MM.1S (cell line): ENCODE data around the gene ATXN10.

Source experiments
- DNase-seq: peaks from one replicate; pipeline ENCODE4 v3.0.0-alpha.2; 2015
- H2AFZ ChIP-seq: fragments of 300-600 bp; sonication (generic); 2 replicates; pipeline ENCODE4 v1.6.0; 2016; ENCODE audit warnings: antibody characterized with exemption, low read length
- H3F3A ChIP-seq: fragments of 300-600 bp; sonication (generic); 2 replicates; pipeline ENCODE4 v1.6.1; 2016; ENCODE audit warnings: mild to moderate bottlenecking, antibody characterized with exemption, low read length, moderate library complexity, mixed read lengths; ENCODE audit not compliant: insufficient read depth
- H3K27ac ChIP-seq: fragments of 300-600 bp; sonication (generic); 2 replicates; pipeline ENCODE4 v1.5.1; 2016; ENCODE audit warnings: mild to moderate bottlenecking, low read length
- H3K27me3 ChIP-seq: fragments of 300-600 bp; sonication (generic); replicated peaks from 2 replicates; pipeline ENCODE4 v1.6.0; 2016; ENCODE audit warnings: low read length; ENCODE audit not compliant: insufficient read depth
- H3K36me3 ChIP-seq: fragments of 300-600 bp; sonication (generic); replicated peaks from 2 replicates; pipeline ENCODE4 v1.6.1; 2016; ENCODE audit warnings: mild to moderate bottlenecking, low read length, mixed read lengths; ENCODE audit not compliant: insufficient read depth
- H3K4me1 ChIP-seq: fragments of 300-600 bp; sonication (generic); 2 replicates; pipeline ENCODE4 v1.6.1; 2016; ENCODE audit warnings: low read length, mixed read lengths
- H3K4me2 ChIP-seq: fragments of 300-600 bp; sonication (generic); 2 replicates; pipeline ENCODE4 v1.6.0; 2016; ENCODE audit warnings: low read depth, low read length
- H3K4me3 ChIP-seq: fragments of 300-600 bp; sonication (generic); 2 replicates; pipeline ENCODE4 v1.5.1; 2016; ENCODE audit warnings: low read length, mixed read lengths
- H3K79me2 ChIP-seq: fragments of 300-600 bp; sonication (generic); 2 replicates; pipeline ENCODE4 v1.6.1; 2016; ENCODE audit warnings: mixed run types, low read length, mixed read lengths
- H3K9ac ChIP-seq: fragments of 300-600 bp; sonication (generic); 2 replicates; pipeline ENCODE4 v1.6.1; 2016; ENCODE audit warnings: low read length, mixed read lengths
- H3K9me2 ChIP-seq: fragments of 300-600 bp; sonication (generic); replicated peaks from 2 replicates; pipeline ENCODE4 v1.6.1; 2016; ENCODE audit warnings: mild to moderate bottlenecking, low read length, mixed read lengths; ENCODE audit not compliant: insufficient read depth
- H3K9me3 ChIP-seq: fragments of 300-600 bp; sonication (generic); replicated peaks from 2 replicates; pipeline ENCODE4 v1.6.1; 2016; ENCODE audit warnings: mild to moderate bottlenecking, low read length, mixed read lengths; ENCODE audit not compliant: insufficient read depth
- H4K20me1 ChIP-seq: fragments of 300-600 bp; sonication (generic); 2 replicates; pipeline ENCODE4 v1.6.1; 2016; ENCODE audit warnings: mild to moderate bottlenecking, low read length, moderate library complexity, mixed read lengths; ENCODE audit not compliant: insufficient read depth
- EZH2 ChIP-seq: fragments of 300-600 bp; sonication (generic); optimal IDR thresholded peaks from 2 replicates; pipeline ENCODE3; 2017; ENCODE audit warnings: low read depth, mild to moderate bottlenecking, antibody characterized with exemption, low read length, mixed read lengths
- EZH2phosphoT487 ChIP-seq: fragments of 300-600 bp; sonication (generic); IDR thresholded peaks from 2 replicates; pipeline ENCODE4 v1.6.1; 2018; ENCODE audit warnings: antibody characterized with exemption, low read length
- TF ChIP-seq, protein P1 (sequence below): fragments of 300-600 bp; sonication (generic); IDR thresholded peaks from 2 replicates; pipeline ENCODE4 v1.5.1; 2016; ENCODE audit warnings: antibody characterized with exemption, low read length, mixed read lengths

ATXN10 gene

DNA sequence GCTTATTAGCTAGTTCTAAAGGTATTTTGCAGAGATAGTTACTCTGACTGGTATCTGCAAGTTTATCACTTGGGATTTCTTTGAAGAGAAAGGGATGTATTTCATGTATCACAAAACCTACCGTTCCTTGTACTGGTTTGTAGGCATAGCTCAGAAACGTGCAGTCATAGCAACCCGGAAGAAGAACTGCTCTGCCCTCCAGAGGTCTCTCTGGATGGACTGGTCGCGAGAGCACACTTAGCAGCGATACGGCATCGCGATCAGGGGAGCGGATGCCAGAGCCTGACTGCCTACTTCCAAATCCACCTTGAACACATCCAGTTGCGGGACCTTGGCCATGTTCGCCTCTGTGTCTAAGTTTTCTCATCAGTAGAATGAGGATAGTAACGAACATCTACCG, 162.0 kb downstream of the ATXN10 start:
- no peak overlapping the region for H3K4me3 ChIP-seq
- DNase-seq: no peak
- no peak overlapping the region for H3K27ac ChIP-seq
- no peak overlapping the region for H2AFZ ChIP-seq
- H3K27me3 ChIP-seq: no peaks in the 10 kb centered on the region
- no peaks in the 10 kb centered on the region for H4K20me1 ChIP-seq
- H3K4me1 ChIP-seq: no peaks in the 10 kb centered on the region
- H3K36me3 ChIP-seq: no peaks in the 10 kb centered on the region
- no peak overlapping the region for H3K4me2 ChIP-seq
- no peaks in the 10 kb centered on the region for H3K9me2 ChIP-seq
- TF ChIP-seq EZH2 (no peak), EZH2phosphoT487 (no peak)
- TF ChIP-seq, protein P1, sequence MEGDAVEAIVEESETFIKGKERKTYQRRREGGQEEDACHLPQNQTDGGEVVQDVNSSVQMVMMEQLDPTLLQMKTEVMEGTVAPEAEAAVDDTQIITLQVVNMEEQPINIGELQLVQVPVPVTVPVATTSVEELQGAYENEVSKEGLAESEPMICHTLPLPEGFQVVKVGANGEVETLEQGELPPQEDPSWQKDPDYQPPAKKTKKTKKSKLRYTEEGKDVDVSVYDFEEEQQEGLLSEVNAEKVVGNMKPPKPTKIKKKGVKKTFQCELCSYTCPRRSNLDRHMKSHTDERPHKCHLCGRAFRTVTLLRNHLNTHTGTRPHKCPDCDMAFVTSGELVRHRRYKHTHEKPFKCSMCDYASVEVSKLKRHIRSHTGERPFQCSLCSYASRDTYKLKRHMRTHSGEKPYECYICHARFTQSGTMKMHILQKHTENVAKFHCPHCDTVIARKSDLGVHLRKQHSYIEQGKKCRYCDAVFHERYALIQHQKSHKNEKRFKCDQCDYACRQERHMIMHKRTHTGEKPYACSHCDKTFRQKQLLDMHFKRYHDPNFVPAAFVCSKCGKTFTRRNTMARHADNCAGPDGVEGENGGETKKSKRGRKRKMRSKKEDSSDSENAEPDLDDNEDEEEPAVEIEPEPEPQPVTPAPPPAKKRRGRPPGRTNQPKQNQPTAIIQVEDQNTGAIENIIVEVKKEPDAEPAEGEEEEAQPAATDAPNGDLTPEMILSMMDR: no peak
- no peaks in the 10 kb centered on the region for H3K79me2 ChIP-seq
- no peak overlapping the region for H3K9ac ChIP-seq
- H3F3A ChIP-seq: no peaks in the 10 kb centered on the region
- no peaks in the 10 kb centered on the region for H3K9me3 ChIP-seq

DNA sequence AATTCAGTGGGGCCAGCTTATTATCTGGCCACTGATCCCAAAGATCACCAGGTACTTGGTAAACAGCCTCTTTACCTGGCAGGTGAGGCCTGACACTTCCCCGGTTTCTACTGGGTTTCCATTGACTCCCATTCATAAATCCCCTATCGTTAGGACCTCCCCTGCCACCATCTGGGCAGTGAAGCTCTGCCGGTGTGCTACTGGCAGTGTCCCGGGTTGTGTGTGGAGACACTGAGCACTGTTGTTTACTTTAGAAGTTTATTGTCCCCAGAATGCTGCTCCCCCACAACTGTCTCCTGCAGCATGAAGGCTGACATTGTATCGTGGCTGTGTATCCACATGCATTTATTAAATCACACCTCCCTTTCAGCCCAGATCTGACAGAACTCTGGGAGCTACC, 162.6 kb downstream of the ATXN10 start:
- no peak for DNase-seq
- TF ChIP-seq EZH2 (no peak), EZH2phosphoT487 (no peak)
- TF ChIP-seq, protein P1: no peak
- H3K4me3 ChIP-seq: no peak overlapping the region

DNA sequence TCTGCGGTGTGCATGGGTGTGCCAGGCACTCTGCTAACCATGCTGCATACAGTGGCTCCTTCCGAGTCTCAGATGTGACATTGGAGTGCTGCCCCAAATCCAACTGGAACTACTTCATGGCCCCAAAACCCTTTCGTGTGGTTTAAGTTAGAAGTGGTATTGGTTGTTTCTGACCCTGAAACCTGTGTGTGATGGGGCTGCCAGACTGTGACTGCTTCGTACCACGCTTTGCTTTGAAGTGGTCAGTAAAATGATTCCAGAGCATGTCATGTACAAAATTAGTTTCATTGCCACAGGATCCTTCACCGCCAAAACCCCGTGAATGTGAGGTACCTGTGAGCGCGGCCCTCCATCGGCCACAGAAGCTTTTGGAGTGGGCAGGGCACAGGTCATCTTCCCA, 163.2 kb downstream of the ATXN10 start:
- Histone ChIP-seq H3K9me2 (no peaks in the 10 kb centered on the region), H2AFZ (no peak overlapping the region), H3F3A (no peaks in the 10 kb centered on the region), H3K4me1 (no peaks in the 10 kb centered on the region), H3K4me3 (no peak overlapping the region), H3K27ac (no peak overlapping the region), H3K79me2 (no peaks in the 10 kb centered on the region), H3K9ac (no peak overlapping the region), H3K27me3 (no peaks in the 10 kb centered on the region), H3K4me2 (no peak overlapping the region), H3K9me3 (no peaks in the 10 kb centered on the region), H3K36me3 (no peaks in the 10 kb centered on the region), H4K20me1 (no peaks in the 10 kb centered on the region)
- DNase-seq: no peak
- TF ChIP-seq EZH2 (no peak), EZH2phosphoT487 (no peak)
- TF ChIP-seq, protein P1: no peak

More for the DNA sequence above, 162.6 kb downstream of the ATXN10 start:
- Histone ChIP-seq H4K20me1 (no peaks in the 10 kb centered on the region), H3F3A (no peaks in the 10 kb centered on the region), H3K4me2 (no peak overlapping the region), H3K27ac (no peak overlapping the region), H3K27me3 (no peaks in the 10 kb centered on the region), H3K9me3 (no peaks in the 10 kb centered on the region), H3K9ac (no peak overlapping the region), H3K36me3 (no peaks in the 10 kb centered on the region), H3K9me2 (no peaks in the 10 kb centered on the region), H3K4me1 (no peaks in the 10 kb centered on the region), H2AFZ (no peak overlapping the region), H3K79me2 (no peaks in the 10 kb centered on the region)
